Activated naive CD8-positive, alpha-beta T cell treated with anti-CD3 and anti-CD28 coated beads, Interleukin-2, amount 10 ng/mL, durations not matched to agents 7 days and 5 days (primary cell): Measurements from ENCODE around the gene RPL13. TPM values are rescaled to one million over a fixed set of nuclear protein-coding genes. Genes with fewer than 3 reads are reported as not detected.
A peak's percentile ranks its signal among the peaks of the same experiment; 100 is the strongest.
"Not testable (repeated sequence)": the region's sequence is repeated elsewhere in the genome, so short reads cannot be mapped to it uniquely, and the experiment has no call there.

ENCODE experiments used
- ATAC-seq: fragments of 150-1000 bp; cut with Tn5 transposase; one replicate; pipeline ENCODE4 v1.10.0; 2021; ENCODE audit warnings: low read depth, moderate library complexity
- POLR2A ChIA-PET: fragments of 350-600 bp; sonication (Branson Sonifier 250); formaldehyde crosslinking; loops from one replicate; lab custom pipeline; 2021; ENCODE audit warnings: antibody characterized with exemption; lab: Charles Lee
- DNase-seq: peaks from one replicate; pipeline ENCODE4 v3.0.0; 2021
- H3K27ac Mint-ChIP-seq: one replicate; pipeline ENCODE4 v1.8.0; 2022; ENCODE audit warnings: mild to moderate bottlenecking, mixed read lengths
- H3K27me3 Mint-ChIP-seq: one replicate; pipeline ENCODE4 v1.8.0; 2022; ENCODE audit warnings: mild to moderate bottlenecking, moderate library complexity, mixed read lengths
- H3K36me3 Mint-ChIP-seq: one replicate; pipeline ENCODE4 v1.8.0; 2021; ENCODE audit warnings: mild to moderate bottlenecking, mixed read lengths
- H3K4me1 Mint-ChIP-seq: one replicate; pipeline ENCODE4 v1.8.0; 2021; ENCODE audit warnings: mixed read lengths
- H3K4me3 Mint-ChIP-seq: one replicate; pipeline ENCODE4 v1.8.0; 2022; ENCODE audit warnings: mild to moderate bottlenecking, moderate library complexity, mixed read lengths
- H3K9me3 Mint-ChIP-seq: one replicate; pipeline ENCODE4 v1.8.0; 2021; ENCODE audit warnings: mixed read lengths
- total RNA-seq, 2 experiments: library from RNA; stranded (reverse); gene quantifications; one replicate each; pipeline ENCODE4 v1.2.3, GENCODE V29; 2021

RPL13 gene
- total RNA-seq, 2 experiments from 2014 or later = 2,631 to 2,711 TPM

GRCh38 chr16:89570983-89571598, 10.6 kb downstream of the RPL13 start:
- DNase-seq, H3K27ac Mint-ChIP-seq, ATAC-seq, H3K9me3 Mint-ChIP-seq, H3K36me3 Mint-ChIP-seq, H3K4me3 Mint-ChIP-seq, POLR2A ChIA-PET: not testable (repeated sequence)
- Mint-ChIP-seq H3K27me3 (peaks cover 11% of the 10 kb centered on the region), H3K4me1 (peaks cover 14% of the 10 kb centered on the region)

- peaks cover 11% of the 10 kb centered on the region for H3K4me1 Mint-ChIP-seq
- ATAC-seq (no peak), DNase-seq (no peak)
- H3K9me3 Mint-ChIP-seq = no peaks in the 10 kb centered on the region
- H3K27ac Mint-ChIP-seq = no peak overlapping the region
- H3K4me3 Mint-ChIP-seq = no peak overlapping the region
- H3K27me3 Mint-ChIP-seq = peaks cover 11% of the 10 kb centered on the region
- POLR2A ChIA-PET = no interaction called here
- H3K36me3 Mint-ChIP-seq = no peaks in the 10 kb centered on the region
Measured at GRCh38 chr16:89571636-89572035, 11.2 kb downstream of the RPL13 start.

GRCh38 chr16:89572073-89572484, 11.6 kb downstream of the RPL13 start:
- H3K27ac Mint-ChIP-seq = no peak overlapping the region
- no peak for ATAC-seq
- no peak overlapping the region for H3K4me3 Mint-ChIP-seq
- H3K9me3 Mint-ChIP-seq = no peaks in the 10 kb centered on the region
- DNase-seq = no peak
- H3K4me1 Mint-ChIP-seq = peaks cover 11% of the 10 kb centered on the region
- POLR2A ChIA-PET = no interaction called here
- no peaks in the 10 kb centered on the region for H3K36me3 Mint-ChIP-seq
- peaks cover 13% of the 10 kb centered on the region for H3K27me3 Mint-ChIP-seq

GRCh38 chr16:89572485-89573205, 12.2 kb downstream of the RPL13 start:
- Mint-ChIP-seq H3K4me3 (no peak overlapping the region), H3K4me1 (peaks cover 11% of the 10 kb centered on the region), H3K9me3 (no peaks in the 10 kb centered on the region), H3K36me3 (no peaks in the 10 kb centered on the region), H3K27ac (no peak overlapping the region), H3K27me3 (peaks cover 16% of the 10 kb centered on the region)
- no peak for ATAC-seq
- no peak for DNase-seq
- POLR2A ChIA-PET = no interaction called here

- Mint-ChIP-seq H3K27ac (no peak overlapping the region), H3K36me3 (no peaks in the 10 kb centered on the region), H3K27me3 (peaks cover 18% of the 10 kb centered on the region), H3K9me3 (no peaks in the 10 kb centered on the region), H3K4me1 (peaks cover 10% of the 10 kb centered on the region), H3K4me3 (no peak overlapping the region)
- POLR2A ChIA-PET = no interaction called here
- no peak for DNase-seq
- no peak for ATAC-seq
Measured at GRCh38 chr16:89573826-89574680, 13.6 kb downstream of the RPL13 start.

- Mint-ChIP-seq H3K36me3 (no peaks in the 10 kb centered on the region), H3K27ac (no peak overlapping the region), H3K9me3 (no peaks in the 10 kb centered on the region), H3K4me3 (no peak overlapping the region), H3K27me3 (peaks cover 18% of the 10 kb centered on the region), H3K4me1 (peaks cover 10% of the 10 kb centered on the region)
- POLR2A ChIA-PET = no interaction called here
- ATAC-seq = peak; percentile 76
- peak; percentile 80 for DNase-seq
Measured at GRCh38 chr16:89574681-89575246, 14.3 kb downstream of the RPL13 start.

GRCh38 chr16:89575247-89576152, 15.0 kb downstream of the RPL13 start, which contains the start of gene CPNE7:
Gene CPNE7 (plus strand): TSS chr16:89575758. CDS start chr16:89575898, 140 bp downstream.
- Mint-ChIP-seq H3K36me3 (no peaks in the 10 kb centered on the region), H3K27ac (no peak within 1 kb of the TSS), H3K27me3 (peaks cover 18% of the 10 kb centered on the region), H3K4me1 (peaks cover 10% of the 10 kb centered on the region), H3K4me3 (no peak within 1 kb of the TSS), H3K9me3 (no peaks in the 10 kb centered on the region)
- DNase-seq (no peak), ATAC-seq (no peak)
- POLR2A ChIA-PET = no interaction called here

- Mint-ChIP-seq H3K4me3 (no peak overlapping the region), H3K9me3 (no peaks in the 10 kb centered on the region), H3K27ac (no peak overlapping the region), H3K4me1 (peaks cover 10% of the 10 kb centered on the region), H3K36me3 (no peaks in the 10 kb centered on the region), H3K27me3 (peaks cover 18% of the 10 kb centered on the region)
- POLR2A ChIA-PET = no interaction called here
- DNase-seq (no peak), ATAC-seq (no peak)
Measured at GRCh38 chr16:89576153-89577054, 15.9 kb downstream of the RPL13 start.

- Mint-ChIP-seq H3K27ac (no peak overlapping the region), H3K4me1 (peaks cover 5% of the 10 kb centered on the region), H3K4me3 (no peak overlapping the region), H3K27me3 (peaks cover 15% of the 10 kb centered on the region), H3K36me3 (no peaks in the 10 kb centered on the region), H3K9me3 (no peaks in the 10 kb centered on the region)
- no peak for DNase-seq
- no peak for ATAC-seq
- POLR2A ChIA-PET = no interaction called here
Measured at GRCh38 chr16:89577055-89577759, 16.7 kb downstream of the RPL13 start.

- H3K36me3 Mint-ChIP-seq = no peaks in the 10 kb centered on the region
Measured at GRCh38 chr16:89579351-89579750, 18.9 kb downstream of the RPL13 start.

GRCh38 chr16:89581045-89581695, 20.7 kb downstream of the RPL13 start:
- no peaks in the 10 kb centered on the region for H3K36me3 Mint-ChIP-seq
- DNase-seq (no peak), ATAC-seq (no peak)

More at GRCh38 chr16:89579351-89579750, 18.9 kb downstream of the RPL13 start:
- Mint-ChIP-seq H3K27me3 (peaks cover 9% of the 10 kb centered on the region), H3K27ac (no peak overlapping the region), H3K9me3 (no peaks in the 10 kb centered on the region), H3K4me3 (no peak overlapping the region), H3K4me1 (no peaks in the 10 kb centered on the region)
- no peak for DNase-seq
- POLR2A ChIA-PET = no interaction called here
- ATAC-seq = no peak

More at GRCh38 chr16:89581045-89581695, 20.7 kb downstream of the RPL13 start:
- H3K9me3 Mint-ChIP-seq = no peaks in the 10 kb centered on the region
- H3K4me1 Mint-ChIP-seq = no peaks in the 10 kb centered on the region
- no peak overlapping the region for H3K4me3 Mint-ChIP-seq
- H3K27ac Mint-ChIP-seq = no peak overlapping the region
- POLR2A ChIA-PET = no interaction called here
- peaks cover 7% of the 10 kb centered on the region for H3K27me3 Mint-ChIP-seq
